Stimulated activated naive CD8-positive, alpha-beta T cell treated with anti-CD3 and anti-CD28 coated beads, Interleukin-15, Interleukin-2, amounts not matched to agents 100 ng/mL and 50 ng/mL, for 24 hours (primary cell): ENCODE data around the gene TNRC6B.

Experiments used
- H3K27ac Mint-ChIP-seq: one replicate; pipeline ENCODE4 v1.8.0; 2021; ENCODE audit warnings: mild to moderate bottlenecking, mixed read lengths
- H3K27me3 Mint-ChIP-seq: one replicate; pipeline ENCODE4 v1.8.0; 2021; ENCODE audit warnings: mixed read lengths
- H3K36me3 Mint-ChIP-seq: one replicate; pipeline ENCODE4 v1.8.0; 2021; ENCODE audit warnings: low read depth, mixed read lengths
- H3K4me1 Mint-ChIP-seq: one replicate; pipeline ENCODE4 v1.8.0; 2021; ENCODE audit warnings: low read depth, mixed read lengths
- H3K4me3 Mint-ChIP-seq: one replicate; pipeline ENCODE4 v1.8.0; 2021; ENCODE audit warnings: mild to moderate bottlenecking, mixed read lengths
- H3K9me3 Mint-ChIP-seq: one replicate; pipeline ENCODE4 v1.8.0; 2021; ENCODE audit warnings: mixed read lengths

TNRC6B gene

GRCh38 chr22:40341604-40342003, 163.9 kb downstream of the TNRC6B start:
- no peaks in the 10 kb centered on the region for H3K27me3 Mint-ChIP-seq
- H3K4me3 Mint-ChIP-seq = no peak overlapping the region
- no peaks in the 10 kb centered on the region for H3K9me3 Mint-ChIP-seq
- no peak overlapping the region for H3K27ac Mint-ChIP-seq
- H3K36me3 Mint-ChIP-seq = peaks cover 4% of the 10 kb centered on the region
- peaks cover 43% of the 10 kb centered on the region for H3K4me1 Mint-ChIP-seq

DNA sequence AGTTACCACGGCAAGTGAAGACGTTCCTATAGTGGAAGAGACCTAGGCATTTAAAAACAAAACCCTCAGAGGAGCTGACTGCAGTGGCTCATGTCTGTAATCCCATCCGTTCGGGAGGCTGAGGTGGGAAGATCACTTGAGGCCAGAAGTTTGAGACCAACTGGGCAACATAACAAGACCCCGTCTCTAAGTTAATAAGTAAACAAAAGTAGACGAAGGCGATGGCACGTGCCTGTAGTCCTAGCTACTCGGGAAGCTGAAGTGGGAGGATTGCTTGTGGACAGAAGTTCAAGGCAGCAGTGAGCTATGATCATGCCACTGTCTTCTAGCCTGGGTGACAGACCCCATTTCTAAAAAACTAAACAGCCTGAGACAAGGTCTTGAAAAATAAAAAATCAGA, 164.8 kb downstream of the TNRC6B start:
- Mint-ChIP-seq H3K4me1 (peaks cover 43% of the 10 kb centered on the region), H3K36me3 (peaks cover 6% of the 10 kb centered on the region), H3K27me3 (no peaks in the 10 kb centered on the region), H3K27ac (peak overlapping the region; percentile 43), H3K9me3 (no peaks in the 10 kb centered on the region), H3K4me3 (no peak overlapping the region)

DNA sequence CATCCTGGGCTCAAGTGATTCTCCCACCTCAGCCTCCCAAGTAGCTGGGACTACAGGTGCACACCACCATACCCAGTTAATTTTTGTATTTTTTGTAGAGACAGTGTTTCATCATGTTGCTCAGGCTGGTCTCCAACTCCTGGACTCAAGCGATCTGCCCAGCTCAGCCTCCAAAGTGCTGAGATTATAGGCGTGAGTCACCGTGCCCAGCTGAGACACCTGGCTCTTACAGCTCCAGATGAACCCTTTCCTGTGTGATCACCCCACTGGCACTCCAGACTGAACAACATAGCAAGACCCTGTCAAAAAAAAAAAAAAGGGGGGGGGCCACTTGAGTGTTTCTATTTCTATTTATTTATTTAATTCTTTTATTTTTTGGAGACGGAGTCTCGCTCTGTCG, 167.5 kb downstream of the TNRC6B start:
- Mint-ChIP-seq H3K27ac (peak overlapping the region; percentile 98), H3K36me3 (peaks cover 28% of the 10 kb centered on the region), H3K4me1 (peaks cover 51% of the 10 kb centered on the region), H3K4me3 (peak overlapping the region; percentile 99), H3K27me3 (no peaks in the 10 kb centered on the region), H3K9me3 (no peaks in the 10 kb centered on the region)

- H3K4me3 Mint-ChIP-seq = peak overlapping the region; percentile 99
- no peaks in the 10 kb centered on the region for H3K27me3 Mint-ChIP-seq
- peaks cover 30% of the 10 kb centered on the region for H3K36me3 Mint-ChIP-seq
- peak overlapping the region; percentile 98 for H3K27ac Mint-ChIP-seq
- H3K4me1 Mint-ChIP-seq = peaks cover 50% of the 10 kb centered on the region
- no peaks in the 10 kb centered on the region for H3K9me3 Mint-ChIP-seq
Measured at GRCh38 chr22:40345815-40346184, 168.1 kb downstream of the TNRC6B start.

- Mint-ChIP-seq H3K9me3 (no peaks in the 10 kb centered on the region), H3K27me3 (no peaks in the 10 kb centered on the region), H3K36me3 (peaks cover 30% of the 10 kb centered on the region), H3K4me1 (peaks cover 50% of the 10 kb centered on the region), H3K4me3 (peak within 1 kb of the TSS; percentile 99), H3K27ac (peak within 1 kb of the TSS; percentile 98)
Measured at GRCh38 chr22:40346185-40347118, 168.7 kb downstream of the TNRC6B start, which contains the start of gene ADSL. Gene ADSL, plus strand, starts transcription at chr22:40346500. Its CDS starts 59 bp downstream, at chr22:40346559.

GRCh38 chr22:40347300-40347699, 169.6 kb downstream of the TNRC6B start:
- H3K4me1 Mint-ChIP-seq = peaks cover 42% of the 10 kb centered on the region
- peak overlapping the region; percentile 98 for H3K27ac Mint-ChIP-seq
- peak overlapping the region; percentile 99 for H3K4me3 Mint-ChIP-seq
- H3K36me3 Mint-ChIP-seq = peaks cover 35% of the 10 kb centered on the region
- H3K27me3 Mint-ChIP-seq = no peaks in the 10 kb centered on the region
- no peaks in the 10 kb centered on the region for H3K9me3 Mint-ChIP-seq

- Mint-ChIP-seq H3K36me3 (peaks cover 42% of the 10 kb centered on the region), H3K27ac (peak overlapping the region; percentile 98), H3K27me3 (no peaks in the 10 kb centered on the region), H3K4me3 (peak overlapping the region; percentile 99), H3K9me3 (no peaks in the 10 kb centered on the region), H3K4me1 (peaks cover 34% of the 10 kb centered on the region)
Measured at GRCh38 chr22:40348025-40348658, 170.4 kb downstream of the TNRC6B start.

DNA sequence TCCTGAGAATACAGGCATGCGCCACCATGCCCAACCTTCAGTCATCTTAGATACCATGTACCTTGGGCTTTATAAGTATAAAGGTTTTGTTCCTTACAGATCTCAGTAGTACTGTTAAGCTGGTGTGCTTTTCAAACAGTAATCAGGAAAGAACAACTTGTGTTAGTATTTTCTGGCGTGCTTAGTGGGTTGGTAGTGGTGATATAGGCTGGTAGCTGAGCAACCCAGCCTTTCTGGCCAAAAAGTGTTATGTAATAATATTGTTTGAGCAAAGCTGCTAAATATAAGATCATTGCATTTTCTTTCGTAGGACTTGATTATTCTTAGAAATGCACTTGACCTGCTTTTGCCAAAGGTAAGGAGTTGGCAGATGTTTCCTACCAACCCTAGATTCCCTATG, 175.0 kb downstream of the TNRC6B start:
- no peak overlapping the region for H3K27ac Mint-ChIP-seq
- H3K36me3 Mint-ChIP-seq = peaks cover 62% of the 10 kb centered on the region
- peaks cover 13% of the 10 kb centered on the region for H3K4me1 Mint-ChIP-seq
- no peaks in the 10 kb centered on the region for H3K9me3 Mint-ChIP-seq
- H3K4me3 Mint-ChIP-seq = no peak overlapping the region
- no peaks in the 10 kb centered on the region for H3K27me3 Mint-ChIP-seq

GRCh38 chr22:40361100-40361499, 183.4 kb downstream of the TNRC6B start:
- H3K4me1 Mint-ChIP-seq = no peaks in the 10 kb centered on the region
- no peak overlapping the region for H3K27ac Mint-ChIP-seq
- no peaks in the 10 kb centered on the region for H3K27me3 Mint-ChIP-seq
- H3K36me3 Mint-ChIP-seq = peaks cover 85% of the 10 kb centered on the region
- H3K4me3 Mint-ChIP-seq = no peak overlapping the region
- H3K9me3 Mint-ChIP-seq = no peaks in the 10 kb centered on the region

GRCh38 chr22:40363059-40363458, 185.3 kb downstream of the TNRC6B start:
- Mint-ChIP-seq H3K36me3 (peaks cover 95% of the 10 kb centered on the region), H3K27me3 (no peaks in the 10 kb centered on the region), H3K4me1 (no peaks in the 10 kb centered on the region), H3K27ac (no peak overlapping the region), H3K4me3 (no peak overlapping the region), H3K9me3 (no peaks in the 10 kb centered on the region)

DNA sequence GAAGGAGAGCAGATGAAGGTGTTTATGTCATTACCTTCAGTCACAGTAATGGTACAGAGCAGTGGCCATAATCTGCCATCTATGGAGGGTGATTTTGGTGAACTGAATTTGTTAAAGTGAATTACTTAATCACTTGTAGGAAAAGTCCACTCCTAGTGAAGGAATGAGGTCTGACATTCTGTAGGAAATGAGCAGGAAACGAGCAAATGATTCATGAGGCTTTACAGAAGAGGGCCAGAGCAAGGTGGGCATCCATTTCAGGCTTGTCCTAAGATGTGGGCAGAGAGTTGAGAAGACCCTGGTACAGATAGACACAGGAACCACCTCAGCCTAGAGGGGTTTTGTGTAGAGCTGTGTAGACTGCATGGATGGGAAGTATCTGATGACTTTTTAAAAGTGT, 186.7 kb downstream of the TNRC6B start:
- Mint-ChIP-seq H3K27ac (no peak overlapping the region), H3K36me3 (peaks cover 94% of the 10 kb centered on the region), H3K9me3 (no peaks in the 10 kb centered on the region), H3K4me1 (no peaks in the 10 kb centered on the region), H3K4me3 (no peak overlapping the region), H3K27me3 (no peaks in the 10 kb centered on the region)

DNA sequence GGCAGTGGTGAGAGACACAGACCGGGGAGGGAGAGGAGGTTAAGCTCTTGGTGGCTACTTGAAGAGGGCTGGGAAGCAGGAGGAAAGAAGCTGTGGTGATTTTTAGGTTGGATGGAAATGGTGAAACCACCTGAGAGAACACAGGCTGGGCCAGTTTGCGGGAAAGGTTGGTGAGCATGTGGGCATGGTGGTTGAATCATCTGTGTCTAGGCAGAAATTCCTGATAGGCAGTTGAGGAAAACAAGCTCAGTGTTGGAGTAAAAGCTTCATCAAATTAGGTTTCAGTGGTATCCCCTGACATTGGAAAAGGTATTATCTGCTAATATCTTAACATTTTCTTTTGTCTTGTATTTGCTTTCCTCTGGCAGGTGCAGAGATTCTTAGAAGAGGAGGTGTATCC, 188.3 kb downstream of the TNRC6B start:
- H3K36me3 Mint-ChIP-seq = peaks cover 87% of the 10 kb centered on the region
- H3K4me1 Mint-ChIP-seq = peaks cover 1% of the 10 kb centered on the region
- no peaks in the 10 kb centered on the region for H3K27me3 Mint-ChIP-seq
- no peaks in the 10 kb centered on the region for H3K9me3 Mint-ChIP-seq
- H3K4me3 Mint-ChIP-seq = no peak overlapping the region
- no peak overlapping the region for H3K27ac Mint-ChIP-seq

DNA sequence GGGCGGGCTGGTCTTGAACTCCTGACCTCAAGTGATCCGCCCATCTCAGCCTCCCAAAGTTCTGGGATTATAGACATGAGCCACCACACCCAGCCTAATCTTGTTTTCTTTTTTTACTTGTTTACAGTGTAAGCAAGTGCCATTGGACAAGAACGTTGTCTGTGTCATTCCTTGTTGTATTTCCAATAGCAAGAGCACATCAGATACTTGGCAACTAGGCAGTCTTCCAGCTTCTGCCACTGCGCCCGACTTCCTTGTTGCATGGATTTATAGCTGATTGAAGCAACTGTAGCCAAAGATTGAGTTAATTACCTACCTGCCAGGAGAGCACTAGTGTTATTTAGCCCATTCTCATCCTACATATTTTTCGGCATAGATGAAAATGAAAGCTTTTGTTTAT, 189.6 kb downstream of the TNRC6B start:
- Mint-ChIP-seq H3K4me3 (no peak overlapping the region), H3K4me1 (peaks cover 12% of the 10 kb centered on the region), H3K27ac (peak overlapping the region; percentile 13), H3K9me3 (no peaks in the 10 kb centered on the region), H3K36me3 (peaks cover 79% of the 10 kb centered on the region), H3K27me3 (no peaks in the 10 kb centered on the region)

DNA sequence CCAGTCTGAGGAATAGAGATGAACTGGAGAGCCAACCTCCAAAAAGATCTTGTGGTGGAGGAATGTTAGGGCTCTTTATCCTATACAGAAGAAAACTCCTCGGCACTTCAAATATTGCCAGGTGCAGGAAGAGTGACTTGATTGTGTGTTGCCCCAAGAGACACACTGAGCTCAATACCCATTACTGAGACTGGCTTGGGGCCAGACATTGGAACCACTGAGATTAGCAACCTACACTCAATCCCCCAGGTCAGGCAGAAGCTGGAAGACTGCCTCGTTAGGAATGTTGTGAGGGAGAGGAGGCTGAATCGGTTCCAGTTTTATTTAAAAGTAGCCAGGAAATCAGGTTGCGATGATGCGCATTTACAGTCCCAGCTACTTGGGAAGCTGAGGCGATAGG, 190.3 kb downstream of the TNRC6B start:
- H3K27me3 Mint-ChIP-seq = no peaks in the 10 kb centered on the region
- no peak overlapping the region for H3K4me3 Mint-ChIP-seq
- peaks cover 19% of the 10 kb centered on the region for H3K4me1 Mint-ChIP-seq
- peak overlapping the region; percentile 52 for H3K27ac Mint-ChIP-seq
- no peaks in the 10 kb centered on the region for H3K9me3 Mint-ChIP-seq
- peaks cover 76% of the 10 kb centered on the region for H3K36me3 Mint-ChIP-seq

- Mint-ChIP-seq H3K27ac (no peak overlapping the region), H3K4me1 (peaks cover 23% of the 10 kb centered on the region), H3K36me3 (peaks cover 72% of the 10 kb centered on the region)
Measured at GRCh38 chr22:40368836-40369235, 191.1 kb downstream of the TNRC6B start.

More at GRCh38 chr22:40368836-40369235, 191.1 kb downstream of the TNRC6B start:
- Mint-ChIP-seq H3K27me3 (no peaks in the 10 kb centered on the region), H3K4me3 (no peak overlapping the region), H3K9me3 (no peaks in the 10 kb centered on the region)
